Natural killer cell (primary cell): ENCODE results near the gene SLC9C1. TPM values are rescaled to one million over a fixed set of nuclear protein-coding genes. Genes with fewer than 3 reads are reported as not detected.

ENCODE experiments used
- ATAC-seq, 3 donors: fragments of 150-1000 bp in 2 of 3; fragments of 200-7000 bp in 1 of 3; cut with Tn5 transposase; 1 replicate in 1 of 3; 2 replicates in 2 of 3; pipeline ENCODE4 v1.10.0; 2021; ENCODE audit warnings: mild to moderate bottlenecking in 2 of 3, moderate library complexity in 2 of 3
- DNase-seq, 2 donors: peaks; one replicate each; pipeline versions ENCODE4 v3.0.0 to v3.0.0-alpha.2; 2013 to 2021; ENCODE audit warnings: mixed read lengths in 1 of 2
- H3K27ac ChIP-seq: one replicate; pipeline ENCODE4 v1.5.1; 2013; ENCODE audit warnings: mild to moderate bottlenecking, low read length
- H3K27me3 ChIP-seq: one replicate; pipeline ENCODE4 v1.6.1; 2013; ENCODE audit warnings: low read length; ENCODE audit not compliant: control insufficient read depth, insufficient read depth
- H3K36me3 ChIP-seq: one replicate; pipeline ENCODE4 v1.6.1; 2013; ENCODE audit warnings: low read length; ENCODE audit not compliant: control insufficient read depth, insufficient read depth
- H3K4me1 ChIP-seq: one replicate; pipeline ENCODE4 v1.6.1; 2013; ENCODE audit warnings: low read length; ENCODE audit not compliant: control insufficient read depth, insufficient read depth
- H3K4me3 ChIP-seq: one replicate; pipeline ENCODE4 v1.5.1; 2013; ENCODE audit warnings: low read length
- H3K9me3 ChIP-seq: one replicate; pipeline ENCODE4 v1.6.1; 2013; ENCODE audit warnings: low read length; ENCODE audit not compliant: control insufficient read depth, insufficient read depth
- H3K27ac Mint-ChIP-seq, 2 donors: one replicate each; pipeline ENCODE4 v1.8.0; 2022; ENCODE audit warnings: mild to moderate bottlenecking in 2 of 2, mixed read lengths in 2 of 2, moderate library complexity in 1 of 2
- H3K27me3 Mint-ChIP-seq, 2 donors: one replicate each; pipeline ENCODE4 v1.8.0; 2022; ENCODE audit warnings: low read depth in 2 of 2, mixed read lengths in 2 of 2
- H3K36me3 Mint-ChIP-seq: one replicate; pipeline ENCODE4 v1.8.0; 2022; ENCODE audit warnings: mixed read lengths
- H3K4me1 Mint-ChIP-seq, 2 donors: one replicate each; pipeline ENCODE4 v1.8.0; 2022; ENCODE audit warnings: mixed read lengths in 2 of 2
- H3K4me3 Mint-ChIP-seq: one replicate; pipeline ENCODE4 v1.8.0; 2022; ENCODE audit warnings: mild to moderate bottlenecking, moderate library complexity, mixed read lengths
- H3K9me3 Mint-ChIP-seq, 2 donors: one replicate each; pipeline ENCODE4 v1.8.0; 2022; ENCODE audit warnings: mixed read lengths in 2 of 2
- CTCF ChIP-seq: fragments of 200-600 bp; IDR thresholded peaks from one replicate; pipeline ENCODE4 v1.8.0; 2022; ENCODE audit warnings: antibody characterized with exemption
- WGBS: methylation state at CpG from one replicate; pipeline ENCODE4 v1.1.7; 2013; ENCODE audit warnings: missing lambda C conversion rate; ENCODE audit not compliant: insufficient coverage; 5-methylcytosine and 5-hydroxymethylcytosine counted together
- intact Hi-C: fragments of 100-400 bp; cut with micrococcal nuclease; formaldehyde crosslinking; loops from one replicate; pipeline ENCODE4 v1.14.2; 2022
- total RNA-seq, 4 donors: library from RNA; stranded (reverse); fragments of 120-200 nt in 1 of 4; gene quantifications; one replicate each; pipeline versions ENCODE4 v1.2.3 to v1.2.4, GENCODE V29; 2013 to 2022

The SLC9C1 gene
- total RNA-seq, 3 donors from 2014 or later (not counting 1 experiment from before 2014, with no cell fraction given), result not detected

- Histone ChIP-seq H3K27ac (no peak overlapping the region), H3K27me3 (peaks cover 2% of the 10 kb centered on the region), H3K9me3 (no peaks in the 10 kb centered on the region), H3K36me3 (no peaks in the 10 kb centered on the region), H3K4me3 (no peak overlapping the region), H3K4me1 (no peaks in the 10 kb centered on the region)
- Mint-ChIP-seq H3K4me3 (no peak overlapping the region), H3K4me1 (no peaks in the 10 kb centered on the region), H3K9me3 (no peaks in the 10 kb centered on the region), H3K27ac (no peak overlapping the region), H3K36me3 (no peaks in the 10 kb centered on the region), H3K27me3 (peaks cover 0 to 6% of the 10 kb centered on the region in 2 donors)
- no peak for ATAC-seq
- intact Hi-C loops, result no loop called here
- TF ChIP-seq CTCF, result no peak
- 92% methylated on average over 2 of the region's 2 CpGs for WGBS
- DNase-seq, result no peak
Observed at GRCh38 chr3:112273536-112273935, 20.5 kb downstream of the SLC9C1 start.

- DNase-seq (no peak), ATAC-seq (no peak)
- Histone ChIP-seq H3K27me3 (no peaks in the 10 kb centered on the region), H3K9me3 (no peaks in the 10 kb centered on the region), H3K4me1 (no peaks in the 10 kb centered on the region), H3K4me3 (no peak overlapping the region), H3K36me3 (no peaks in the 10 kb centered on the region), H3K27ac (no peak overlapping the region)
- Mint-ChIP-seq H3K4me1 (peaks cover 9 to 10% of the 10 kb centered on the region in 2 donors), H3K27ac (no peak overlapping the region), H3K36me3 (no peaks in the 10 kb centered on the region), H3K4me3 (no peak overlapping the region), H3K9me3 (peaks cover 0 to 2% of the 10 kb centered on the region in 2 donors), H3K27me3 (peaks cover 8 to 23% of the 10 kb centered on the region in 2 donors)
- WGBS, result 94% methylated on average over 1 of the region's 2 CpGs
- no peak for TF ChIP-seq CTCF
- intact Hi-C loops, result no loop called here
Observed at GRCh38 chr3:112261742-112262141, 32.3 kb downstream of the SLC9C1 start.

- 100% methylated on average over 1 of the region's 1 CpG for WGBS
- Histone ChIP-seq H3K4me1 (no peaks in the 10 kb centered on the region), H3K27me3 (no peaks in the 10 kb centered on the region), H3K9me3 (no peaks in the 10 kb centered on the region), H3K36me3 (no peaks in the 10 kb centered on the region), H3K27ac (no peak overlapping the region), H3K4me3 (no peak overlapping the region)
- peaks cover 0 to 2% of the 10 kb centered on the region in 2 donors for H3K9me3 Mint-ChIP-seq
- intact Hi-C loops, result no loop called here
- H3K4me1 Mint-ChIP-seq, result peaks cover 9 to 10% of the 10 kb centered on the region in 2 donors
- DNase-seq (no peak), ATAC-seq (no peak)
- H3K27ac Mint-ChIP-seq, result no peak overlapping the region
- H3K27me3 Mint-ChIP-seq, result peaks cover 11 to 23% of the 10 kb centered on the region in 2 donors
- no peak overlapping the region for H3K4me3 Mint-ChIP-seq
- no peaks in the 10 kb centered on the region for H3K36me3 Mint-ChIP-seq
- TF ChIP-seq CTCF, result no peak
Observed at GRCh38 chr3:112260563-112260962, 33.5 kb downstream of the SLC9C1 start.

- H3K4me1 Mint-ChIP-seq, result peaks cover 7 to 8% of the 10 kb centered on the region in 2 donors
- Histone ChIP-seq H3K36me3 (no peaks in the 10 kb centered on the region), H3K27me3 (no peaks in the 10 kb centered on the region), H3K4me1 (peaks cover 2% of the 10 kb centered on the region), H3K9me3 (no peaks in the 10 kb centered on the region), H3K4me3 (no peak overlapping the region), H3K27ac (no peak overlapping the region)
- no peak overlapping the region for H3K4me3 Mint-ChIP-seq
- H3K27ac Mint-ChIP-seq, result no peak overlapping the region
- peaks cover 5 to 6% of the 10 kb centered on the region in 2 donors for H3K9me3 Mint-ChIP-seq
- TF ChIP-seq CTCF, result no peak
- ATAC-seq (peak in 1 of 3 donors; percentile 53), DNase-seq (no peak)
- peaks cover 2 to 23% of the 10 kb centered on the region in 2 donors for H3K27me3 Mint-ChIP-seq
- peaks cover 12% of the 10 kb centered on the region for H3K36me3 Mint-ChIP-seq
- intact Hi-C loops, result no loop called here
- WGBS, result 80% methylated on average over 2 of the region's 2 CpGs
Observed at GRCh38 chr3:112253301-112253971, 40.6 kb downstream of the SLC9C1 start.
